ENCODE results near the gene GFPT2.

- TF ChIP-seq RNF2 (IDR thresholded peaks at IDR 0.05; ENCODE audit: borderline replicate concordance, low read depth) (no peak), SMC3 (IDR thresholded peaks at IDR 0.05) (no peak), POLR2A (IDR thresholded peaks at IDR 0.05; ENCODE audit: low read length) (no peak), GATA3 (IDR thresholded peaks at IDR 0.05; ENCODE audit: borderline replicate concordance) (no peak), E2F6 (IDR thresholded peaks at IDR 0.05; ENCODE audit: borderline replicate concordance, low read depth) (no peak)
Observed at GRCh38 chr5:180390441-180391190, 37.5 kb upstream of the GFPT2 start.
